Prostate gland (tissue), 2 donors: Measurements from ENCODE around the gene NEK10.

Source experiments
- CTCF ChIP-seq, 4 experiments: fragments of 200-600 bp in 2 of 4; fragments of 450-650 bp in 2 of 4; sonication (generic) in 2 of 4; IDR thresholded peaks; 1 replicate in 3 of 4; 2 replicates in 1 of 4; pipeline ENCODE4 v1.5.1; 2016 to 2019; ENCODE audit warnings: antibody characterized with exemption in 4 of 4, mild to moderate bottlenecking in 2 of 4, moderate library complexity in 2 of 4
- POLR2A ChIP-seq: fragments of 450-650 bp; IDR thresholded peaks from one replicate; pipeline ENCODE4 v1.6.1; 2016; ENCODE audit warnings: antibody characterized with exemption, mild to moderate bottlenecking

- TF ChIP-seq CTCF (IDR thresholded peaks at IDR 0.05) (no peak), POLR2A (no peak)
Observed at GRCh38 chr3:27384191-27384590, 15.0 kb upstream of the NEK10 start.
